HG03196 (cell line): ENCODE measurements around the gene HAUS5.
"Not testable (repeated sequence)": the region's sequence is repeated elsewhere in the genome, so short reads cannot be mapped to it uniquely, and the experiment has no call there.

Source experiments
- ATAC-seq: cut with Tn5 transposase; IDR thresholded peaks from one replicate; pipeline ENCODE4 v1.9.1; 2021; ENCODE audit not compliant: unreplicated experiment

Gene HAUS5

GRCh38 chr19:35612559-35613321 lies at the start of gene HAUS5:
TSS of gene HAUS5 (plus strand) at chr19:35612735. CDS start at chr19:35612795, 60 bp downstream.
- ATAC-seq = peak; percentile 74

DNA sequence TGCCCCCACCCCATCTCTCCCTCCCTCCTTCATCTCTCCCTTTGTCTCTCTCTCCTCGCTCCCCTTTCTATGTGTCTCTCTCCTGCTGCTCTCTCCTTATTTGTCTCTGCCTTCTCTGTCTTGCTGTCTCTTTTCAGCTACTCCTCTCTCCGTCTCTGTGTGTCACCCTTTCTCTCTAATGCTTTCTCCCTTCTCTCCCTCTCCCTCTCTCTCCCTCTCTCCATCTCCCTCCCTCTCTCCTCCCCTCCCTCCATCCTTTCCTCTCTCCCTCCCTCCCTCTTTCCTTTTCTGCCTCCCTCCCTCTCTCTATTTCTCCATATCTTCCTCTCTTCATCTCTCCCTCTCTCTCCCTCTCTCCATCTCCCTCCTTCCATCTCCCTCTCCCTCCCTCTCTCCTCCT lies 49.8 kb upstream of the HAUS5 start:
- ATAC-seq = no peak

DNA sequence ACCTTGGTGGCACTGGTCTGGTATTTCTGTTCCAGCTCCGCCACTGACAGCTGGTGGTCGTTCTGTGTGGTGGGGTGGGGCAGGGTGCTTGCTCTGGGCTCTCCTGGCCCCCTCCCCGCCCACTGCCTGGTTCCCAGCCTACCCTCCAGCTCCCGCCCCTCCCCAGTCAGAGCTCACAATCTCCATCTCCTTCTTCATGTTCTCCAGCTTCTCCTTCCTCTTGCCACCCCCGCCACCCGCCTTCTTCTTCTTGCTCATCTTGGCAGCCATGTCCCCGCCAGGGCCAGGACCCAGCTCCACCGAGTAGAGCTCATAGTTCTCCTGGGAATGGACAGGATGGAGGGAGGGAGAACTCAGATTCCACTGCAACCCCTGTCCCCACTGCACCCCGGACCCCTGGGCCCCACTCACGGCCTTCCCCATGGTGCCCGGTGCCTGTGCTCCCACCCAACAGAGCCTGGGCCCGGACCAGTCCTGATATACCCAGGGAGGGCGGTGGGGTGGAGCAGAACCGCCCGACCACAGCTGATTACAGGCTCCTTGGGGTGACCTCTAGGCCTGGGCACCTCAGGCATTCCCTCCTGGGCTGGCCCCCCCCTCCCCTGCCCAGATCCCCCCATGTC lies 49.2 kb upstream of the HAUS5 start, which contains the start of gene ATP4A:
Gene ATP4A, minus strand, starts transcription at position 452 of the 623 bp plus-strand sequence. Its CDS starts 29 bp downstream, at position 423.
- ATAC-seq = no peak

- no peak for ATAC-seq
These were observed 47.3 kb upstream of the HAUS5 start for GRCh38 chr19:35565016-35565856.

GRCh38 chr19:35566738-35567137 lies 45.8 kb upstream of the HAUS5 start:
- no peak for ATAC-seq

DNA sequence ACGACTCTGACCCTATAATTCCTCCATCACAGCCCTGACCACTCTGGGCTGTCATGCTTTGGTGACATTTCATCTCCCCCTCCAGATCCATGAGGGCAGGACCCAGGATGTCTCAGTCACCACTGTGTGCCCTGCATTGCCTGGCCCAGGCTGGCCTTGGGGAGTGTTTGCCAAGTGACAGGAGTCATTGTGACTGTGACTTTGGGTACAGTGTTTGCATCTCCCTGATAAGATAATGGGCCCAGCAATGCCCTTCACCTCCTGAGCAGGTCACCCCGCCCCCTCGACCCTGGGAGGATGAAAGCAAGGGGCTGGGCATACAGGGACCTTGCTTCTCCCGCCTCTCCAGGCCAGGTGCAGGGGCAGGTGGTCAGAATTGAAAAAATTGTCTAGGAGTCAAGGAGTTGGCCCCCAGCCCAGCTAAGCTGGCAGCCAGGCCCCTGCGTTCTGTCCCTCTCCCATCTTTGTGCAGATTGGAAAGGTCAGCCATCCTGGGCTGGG lies 43.2 kb upstream of the HAUS5 start:
- no peak for ATAC-seq

DNA sequence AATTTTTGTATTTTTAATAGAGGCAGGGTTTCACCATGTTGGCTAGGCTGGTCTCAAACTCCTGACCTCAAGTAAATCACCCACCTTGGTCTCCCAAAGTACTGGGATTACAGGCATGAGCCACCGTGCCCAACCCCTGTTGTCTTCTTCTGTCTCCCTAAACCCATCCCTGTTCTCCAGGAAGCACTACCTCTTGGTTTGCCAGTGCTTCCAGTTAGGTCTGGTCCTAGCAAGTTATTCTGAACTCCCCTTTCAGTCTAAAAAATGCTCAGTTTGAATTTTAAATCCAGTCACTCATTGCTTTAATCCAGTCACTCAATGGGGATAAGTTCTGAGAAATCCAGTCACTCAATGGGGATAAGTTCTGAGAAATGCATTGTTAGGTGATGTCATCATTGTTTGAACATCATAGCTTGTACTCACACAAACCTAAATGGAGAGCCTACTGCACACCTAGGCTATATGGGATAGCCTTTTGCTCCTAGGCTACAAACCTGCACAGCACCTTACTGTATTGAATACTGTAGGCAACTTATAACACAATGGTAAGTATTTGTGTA lies 41.0 kb upstream of the HAUS5 start:
- no peak for ATAC-seq

- ATAC-seq = no peak
These were observed 34.6 kb upstream of the HAUS5 start for GRCh38 chr19:35577918-35578317.

DNA sequence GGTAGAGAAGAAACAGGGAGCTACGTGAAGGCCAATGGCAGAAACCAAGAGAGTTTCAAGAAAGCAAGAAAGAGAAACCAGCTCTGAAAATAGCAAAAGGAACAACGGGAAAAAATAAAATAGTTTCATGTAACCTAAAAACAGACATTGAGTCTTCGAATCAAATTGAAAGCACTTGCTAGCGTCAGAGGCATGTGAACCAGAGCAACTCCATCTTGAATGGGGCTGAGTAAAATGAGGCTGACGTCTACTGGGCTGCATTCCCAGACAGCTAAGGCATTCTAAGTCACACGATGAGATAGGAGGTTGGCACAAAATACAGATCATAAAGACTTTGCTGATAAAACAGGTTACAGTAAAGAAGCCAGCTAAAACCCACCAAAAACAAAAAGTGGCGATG lies 33.8 kb upstream of the HAUS5 start:
- ATAC-seq = no peak

GRCh38 chr19:35582760-35583159 lies 29.8 kb upstream of the HAUS5 start:
- ATAC-seq = no peak

- no peak for ATAC-seq
These were observed 26.7 kb upstream of the HAUS5 start, which contains the start of gene PMIS2 for GRCh38 chr19:35585848-35586247. TSS of gene PMIS2 (plus strand) at chr19:35586173. CDS start at chr19:35586260, 87 bp downstream.

DNA sequence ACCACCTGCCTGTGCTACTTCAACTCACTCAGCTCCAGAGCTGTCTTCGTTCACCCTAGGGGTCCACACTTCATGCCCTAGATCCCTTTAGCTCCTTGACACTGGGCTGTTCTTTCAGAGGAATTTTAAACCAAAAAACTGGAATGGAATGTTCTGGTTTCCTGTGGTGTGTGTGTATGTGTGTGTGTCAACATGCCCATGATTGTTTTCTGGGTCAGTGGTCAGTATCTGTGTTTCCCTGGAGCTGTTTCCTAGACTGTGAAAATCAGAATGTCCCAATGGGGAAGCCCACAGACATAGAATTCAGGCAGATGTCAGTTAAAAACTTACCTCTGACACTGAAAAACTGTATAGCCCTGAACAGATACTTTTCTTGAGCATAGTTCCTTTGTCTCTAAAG lies 25.2 kb upstream of the HAUS5 start:
- no peak for ATAC-seq

- ATAC-seq = no peak
These were observed 21.7 kb upstream of the HAUS5 start for GRCh38 chr19:35590875-35591274.

- ATAC-seq = no peak
These were observed 20.3 kb upstream of the HAUS5 start for GRCh38 chr19:35592226-35592625.

DNA sequence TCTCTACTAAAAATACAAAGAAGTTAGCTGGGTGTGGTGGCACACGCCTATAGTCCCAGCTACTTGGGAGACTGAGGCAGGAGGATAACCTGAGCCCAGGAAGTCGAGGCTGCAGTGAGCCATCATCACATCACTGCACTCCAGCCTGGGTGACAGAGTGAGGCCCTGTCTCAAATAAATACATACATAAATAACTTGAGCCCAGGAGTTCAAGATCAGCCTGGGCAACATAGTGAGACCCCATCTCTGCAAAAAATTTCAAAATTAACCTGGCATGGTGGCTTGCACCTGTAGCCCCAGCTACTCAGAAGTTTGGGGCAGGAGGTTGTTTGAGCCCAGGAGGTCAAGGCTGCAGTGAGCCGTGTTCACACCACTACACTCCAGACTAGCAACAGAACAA lies 17.5 kb upstream of the HAUS5 start:
- ATAC-seq = not testable (repeated sequence)

DNA sequence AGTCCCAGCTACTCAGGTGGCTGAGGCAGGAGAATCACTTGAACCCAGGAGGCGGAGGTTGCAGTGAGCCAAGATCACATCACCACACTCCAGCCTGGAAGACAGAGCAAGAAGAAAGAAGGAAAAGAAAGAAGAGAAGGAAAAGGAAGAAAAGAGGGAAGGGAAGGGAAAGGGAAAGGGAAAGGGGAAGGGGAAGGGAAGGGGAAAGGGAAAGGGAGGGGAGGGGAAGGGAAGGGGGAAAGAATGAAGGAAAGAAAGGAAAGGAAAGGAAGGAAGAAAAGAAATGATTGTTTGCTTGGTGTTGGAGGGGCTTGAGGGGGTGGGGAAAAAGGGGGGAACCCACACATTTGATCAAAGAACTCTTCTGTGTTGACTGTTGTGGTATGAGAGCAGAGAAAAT lies 16.6 kb upstream of the HAUS5 start:
- no peak for ATAC-seq

DNA sequence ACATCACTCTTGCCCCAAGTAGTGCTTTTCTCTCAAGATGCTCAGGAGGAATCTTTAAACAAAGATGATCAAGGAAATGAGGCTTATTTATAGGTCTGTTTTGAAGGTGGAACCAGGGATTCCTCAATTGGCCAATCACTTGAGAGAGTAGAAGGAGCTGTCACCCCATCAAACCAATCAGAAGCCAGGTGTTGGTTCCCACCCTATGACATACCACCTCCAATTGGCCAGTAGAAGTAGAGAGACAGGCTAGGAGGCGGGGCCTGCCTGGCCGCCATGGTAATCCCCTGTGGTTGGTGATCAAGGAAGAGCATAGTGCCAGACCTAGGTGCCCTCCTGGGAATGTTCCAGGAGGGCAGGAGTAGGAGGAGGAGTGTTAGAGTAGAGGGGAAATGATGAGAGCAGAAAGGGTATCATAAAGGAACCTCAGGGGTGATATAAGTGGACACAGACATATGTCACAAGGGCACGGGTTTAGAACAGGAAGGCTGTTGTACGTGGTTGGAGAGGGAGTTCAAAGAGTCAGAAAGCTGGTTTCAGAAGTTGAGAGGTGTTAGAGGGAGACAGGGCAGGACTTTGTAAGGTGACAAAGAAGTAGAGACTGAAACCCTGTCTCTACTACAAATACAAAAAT lies 16.1 kb upstream of the HAUS5 start:
- ATAC-seq = no peak

GRCh38 chr19:35601971-35602370 lies 10.6 kb upstream of the HAUS5 start:
- ATAC-seq = no peak

DNA sequence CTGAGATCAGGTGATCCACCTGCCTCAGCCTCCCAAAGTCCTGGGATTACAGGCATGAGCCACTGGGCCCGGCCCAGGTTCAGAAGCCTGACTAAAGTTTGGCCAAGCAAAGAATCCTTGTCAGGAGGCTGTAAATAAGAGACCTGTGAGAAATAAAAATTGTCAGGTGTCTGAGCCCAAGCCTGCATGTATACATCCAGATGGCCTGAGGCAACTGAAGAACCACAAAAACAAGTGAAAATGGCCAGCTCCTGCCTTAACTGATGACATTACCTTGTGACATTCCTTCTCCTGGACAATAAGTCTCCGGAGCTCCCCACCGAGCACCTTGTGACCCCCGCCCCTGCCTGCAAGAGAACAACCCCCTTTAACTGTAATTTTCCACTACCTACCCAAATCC lies 8.1 kb upstream of the HAUS5 start:
- ATAC-seq = not testable (repeated sequence)

DNA sequence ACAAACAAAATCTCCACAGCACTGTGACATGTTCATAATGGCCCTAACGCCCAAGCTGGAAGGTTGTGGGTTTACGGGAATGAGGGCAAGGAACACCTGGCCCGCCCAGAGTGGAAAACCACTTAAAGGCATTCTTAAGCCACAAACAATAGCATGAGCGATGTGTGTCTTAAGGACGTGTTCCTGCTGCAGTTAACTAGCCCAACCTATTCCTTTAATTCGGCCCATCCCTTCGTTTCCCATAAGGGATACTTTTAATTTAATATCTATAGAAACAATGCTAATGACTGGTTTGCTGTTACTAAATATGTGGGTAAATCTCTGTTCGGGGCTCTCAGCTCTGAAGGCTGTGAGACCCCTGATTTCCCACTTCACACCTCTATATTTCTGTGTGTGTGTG lies 5.4 kb upstream of the HAUS5 start:
- ATAC-seq = not testable (repeated sequence)

DNA sequence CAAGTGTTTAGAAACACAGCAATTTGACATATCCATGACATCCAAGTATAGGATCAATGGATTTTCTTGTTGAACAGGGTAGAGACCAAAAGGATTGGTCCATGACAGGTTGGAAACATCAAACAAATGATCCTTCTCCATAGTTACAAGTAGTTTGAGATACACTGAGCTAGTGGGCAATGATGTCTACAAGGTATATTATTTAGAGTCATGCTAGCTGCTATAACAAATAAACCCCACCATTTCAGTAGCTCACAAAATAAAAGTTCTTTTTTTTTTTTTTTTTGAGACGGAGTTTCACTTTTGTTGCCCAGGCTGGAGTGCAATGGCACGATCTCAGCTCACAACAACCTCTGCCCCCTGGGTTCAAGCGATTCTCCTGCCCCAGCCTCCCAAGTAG lies 4.9 kb upstream of the HAUS5 start:
- ATAC-seq = no peak
